ENCODE results near the gene FCRL3. TPM values are rescaled to one million over a fixed set of nuclear protein-coding genes. Genes with fewer than 3 reads are reported as not detected.
"Not testable (repeated sequence)": the region's sequence is repeated elsewhere in the genome, so short reads cannot be mapped to it uniquely, and the experiment has no call there.

Gene FCRL3, protein sequence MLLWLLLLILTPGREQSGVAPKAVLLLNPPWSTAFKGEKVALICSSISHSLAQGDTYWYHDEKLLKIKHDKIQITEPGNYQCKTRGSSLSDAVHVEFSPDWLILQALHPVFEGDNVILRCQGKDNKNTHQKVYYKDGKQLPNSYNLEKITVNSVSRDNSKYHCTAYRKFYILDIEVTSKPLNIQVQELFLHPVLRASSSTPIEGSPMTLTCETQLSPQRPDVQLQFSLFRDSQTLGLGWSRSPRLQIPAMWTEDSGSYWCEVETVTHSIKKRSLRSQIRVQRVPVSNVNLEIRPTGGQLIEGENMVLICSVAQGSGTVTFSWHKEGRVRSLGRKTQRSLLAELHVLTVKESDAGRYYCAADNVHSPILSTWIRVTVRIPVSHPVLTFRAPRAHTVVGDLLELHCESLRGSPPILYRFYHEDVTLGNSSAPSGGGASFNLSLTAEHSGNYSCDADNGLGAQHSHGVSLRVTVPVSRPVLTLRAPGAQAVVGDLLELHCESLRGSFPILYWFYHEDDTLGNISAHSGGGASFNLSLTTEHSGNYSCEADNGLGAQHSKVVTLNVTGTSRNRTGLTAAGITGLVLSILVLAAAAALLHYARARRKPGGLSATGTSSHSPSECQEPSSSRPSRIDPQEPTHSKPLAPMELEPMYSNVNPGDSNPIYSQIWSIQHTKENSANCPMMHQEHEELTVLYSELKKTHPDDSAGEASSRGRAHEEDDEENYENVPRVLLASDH
- not detected in 2 replicates for total RNA-seq (2014; rRNA removed; shearing (Covaris generic))

DNA sequence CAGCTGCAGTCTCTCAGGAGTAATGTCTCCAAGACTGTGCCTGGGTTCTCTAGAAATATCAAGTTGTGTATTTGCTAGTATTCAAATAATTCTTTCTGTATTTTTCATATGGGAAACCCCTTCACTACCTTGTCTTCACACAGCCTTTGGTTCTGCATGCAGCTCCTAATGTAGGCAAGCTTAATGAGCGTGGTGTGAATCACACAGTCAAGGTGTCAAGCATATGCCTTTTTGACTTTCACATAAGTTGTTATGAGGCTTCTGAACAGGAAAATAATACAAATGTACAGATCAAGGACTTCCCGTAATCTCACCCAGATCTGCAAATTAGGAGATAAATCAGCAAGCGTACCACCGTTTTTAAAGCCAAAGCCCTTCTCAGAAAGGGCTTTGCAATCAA is at the start of gene FCRL3:
TSS of gene FCRL3 (minus strand) at position 38 of the 400 bp plus-strand sequence. CDS start 280 bp downstream, outside the sequence.
- 0 out of 2 replicates have a peak, but pooled peaks cover 3% of the 10 kb centered on the region for H3K27me3 ChIP-seq (replicated peaks)
- no peaks in the 10 kb centered on the region for H3K36me3 ChIP-seq
- H3K4me1 ChIP-seq (replicated peaks) = no peaks in the 10 kb centered on the region
- no peaks in the 10 kb centered on the region for H3K9me3 ChIP-seq (replicated peaks)
- no peak for DNase-seq (ENCODE audit: low read depth in 1 of 2, low spot score in 2 of 2)
- H3K27ac ChIP-seq = no peak within 1 kb of the TSS
- no peak within 1 kb of the TSS for H3K4me3 ChIP-seq

GRCh38 chr1:157748262-157748817 is 47.8 kb upstream of the FCRL3 start:
- no peak for DNase-seq (ENCODE audit: low read depth in 1 of 2, low spot score in 2 of 2)
- Histone ChIP-seq H3K9me3 (replicated peaks) (no peaks in the 10 kb centered on the region), H3K4me3 (no peak overlapping the region), H3K4me1 (replicated peaks) (no peaks in the 10 kb centered on the region), H3K27me3 (replicated peaks) (no peaks in the 10 kb centered on the region), H3K36me3 (no peaks in the 10 kb centered on the region), H3K27ac (no peak overlapping the region)

DNA sequence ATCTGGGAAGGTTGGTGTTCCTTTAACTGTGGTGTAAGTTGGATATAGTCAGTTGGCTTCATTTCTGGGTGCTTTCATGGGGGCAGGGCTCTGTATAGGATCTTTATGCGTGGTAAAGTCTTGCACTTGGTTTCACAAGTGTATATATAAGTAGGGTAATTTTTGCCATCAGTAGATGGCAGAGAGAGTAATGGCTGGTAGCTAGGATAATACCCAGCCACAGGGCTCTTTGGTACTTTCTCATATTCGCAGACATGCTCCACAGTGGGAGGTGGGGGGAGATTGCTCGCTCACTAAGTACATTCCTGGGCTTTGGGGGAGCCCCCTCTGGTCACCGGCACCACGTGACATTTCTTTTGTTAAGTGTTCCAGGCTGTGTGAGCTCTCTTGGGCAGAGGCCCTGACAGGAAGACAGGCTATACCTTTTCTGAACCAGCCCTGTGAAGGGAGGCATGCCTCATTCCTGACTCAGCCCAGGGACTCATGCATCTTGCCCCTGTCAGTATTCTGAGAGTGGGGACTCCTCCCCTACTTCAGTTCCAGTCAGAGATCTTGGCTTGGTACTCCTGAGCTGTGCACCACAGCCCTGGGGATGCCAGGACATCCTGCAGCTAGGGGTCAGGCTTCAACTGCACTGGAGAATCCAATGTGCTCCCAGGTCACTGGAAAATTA is 38.8 kb upstream of the FCRL3 start:
- DNase-seq (ENCODE audit: low read depth in 1 of 2, low spot score in 2 of 2) = no peak
- H3K27me3 ChIP-seq (replicated peaks) = no peaks in the 10 kb centered on the region
- H3K4me3 ChIP-seq = no peak overlapping the region
- H3K9me3 ChIP-seq (replicated peaks) = no peaks in the 10 kb centered on the region
- H3K27ac ChIP-seq = no peak overlapping the region
- H3K4me1 ChIP-seq (replicated peaks) = no peaks in the 10 kb centered on the region
- H3K36me3 ChIP-seq = no peaks in the 10 kb centered on the region

- DNase-seq (ENCODE audit: low read depth in 1 of 2, low spot score in 2 of 2); H3K4me1 ChIP-seq (replicated peaks); H3K4me3 ChIP-seq; H3K36me3 ChIP-seq; H3K27me3 ChIP-seq (replicated peaks); H3K27ac ChIP-seq; H3K9me3 ChIP-seq (replicated peaks): not testable (repeated sequence)
Observed at GRCh38 chr1:157735991-157736390, 35.4 kb upstream of the FCRL3 start.

- H3K27me3 ChIP-seq (replicated peaks) = no peaks in the 10 kb centered on the region
- no peaks in the 10 kb centered on the region for H3K9me3 ChIP-seq (replicated peaks)
- H3K4me1 ChIP-seq (replicated peaks) = no peaks in the 10 kb centered on the region
- no peaks in the 10 kb centered on the region for H3K36me3 ChIP-seq
- DNase-seq (ENCODE audit: low read depth in 1 of 2, low spot score in 2 of 2) = no peak
- H3K27ac ChIP-seq = no peak overlapping the region
- no peak overlapping the region for H3K4me3 ChIP-seq
Observed at GRCh38 chr1:157734321-157734720, 33.8 kb upstream of the FCRL3 start.

DNA sequence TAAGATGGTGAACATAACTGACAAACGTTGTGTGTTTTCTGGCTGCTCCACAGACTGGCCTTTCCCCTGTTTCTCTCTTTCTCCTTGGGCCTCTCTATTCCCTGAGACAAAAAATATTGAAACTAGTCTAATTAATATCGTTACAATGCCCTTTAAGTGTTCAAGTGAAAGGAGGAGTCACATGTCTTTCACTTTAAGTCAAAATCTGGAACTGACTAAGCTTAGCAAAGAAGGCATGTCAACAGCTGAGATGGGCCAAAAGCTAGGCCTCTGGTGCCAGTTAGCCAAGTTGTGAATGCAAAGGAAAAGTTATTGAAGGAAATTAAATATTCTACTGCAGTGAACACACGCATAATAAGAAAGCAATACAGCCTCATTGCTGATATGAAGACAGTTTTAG is 32.2 kb upstream of the FCRL3 start:
- DNase-seq (ENCODE audit: low read depth in 1 of 2, low spot score in 2 of 2) = no peak
- Histone ChIP-seq H3K9me3 (replicated peaks) (no peaks in the 10 kb centered on the region), H3K4me1 (replicated peaks) (no peaks in the 10 kb centered on the region), H3K27ac (no peak overlapping the region), H3K36me3 (no peaks in the 10 kb centered on the region), H3K4me3 (no peak overlapping the region), H3K27me3 (replicated peaks) (no peaks in the 10 kb centered on the region)

GRCh38 chr1:157725221-157725577 is 24.6 kb upstream of the FCRL3 start:
- Histone ChIP-seq H3K27me3 (replicated peaks) (no peaks in the 10 kb centered on the region), H3K4me1 (replicated peaks) (no peaks in the 10 kb centered on the region), H3K9me3 (replicated peaks) (no peaks in the 10 kb centered on the region), H3K4me3 (no peak overlapping the region), H3K36me3 (no peaks in the 10 kb centered on the region), H3K27ac (no peak overlapping the region)
- no peak for DNase-seq (ENCODE audit: low read depth in 1 of 2, low spot score in 2 of 2)

GRCh38 chr1:157724537-157725220 is 24.1 kb upstream of the FCRL3 start:
- Histone ChIP-seq H3K27me3 (replicated peaks) (no peaks in the 10 kb centered on the region), H3K36me3 (no peaks in the 10 kb centered on the region)
- DNase-seq (ENCODE audit: low read depth in 1 of 2, low spot score in 2 of 2) = no peak

GRCh38 chr1:157723157-157723556 is 22.6 kb upstream of the FCRL3 start:
- Histone ChIP-seq H3K27ac (no peak overlapping the region), H3K27me3 (replicated peaks) (no peaks in the 10 kb centered on the region)

More at GRCh38 chr1:157724537-157725220, 24.1 kb upstream of the FCRL3 start:
- Histone ChIP-seq H3K4me1 (replicated peaks) (no peaks in the 10 kb centered on the region), H3K9me3 (replicated peaks) (no peaks in the 10 kb centered on the region), H3K27ac (no peak overlapping the region), H3K4me3 (no peak overlapping the region)

DNA sequence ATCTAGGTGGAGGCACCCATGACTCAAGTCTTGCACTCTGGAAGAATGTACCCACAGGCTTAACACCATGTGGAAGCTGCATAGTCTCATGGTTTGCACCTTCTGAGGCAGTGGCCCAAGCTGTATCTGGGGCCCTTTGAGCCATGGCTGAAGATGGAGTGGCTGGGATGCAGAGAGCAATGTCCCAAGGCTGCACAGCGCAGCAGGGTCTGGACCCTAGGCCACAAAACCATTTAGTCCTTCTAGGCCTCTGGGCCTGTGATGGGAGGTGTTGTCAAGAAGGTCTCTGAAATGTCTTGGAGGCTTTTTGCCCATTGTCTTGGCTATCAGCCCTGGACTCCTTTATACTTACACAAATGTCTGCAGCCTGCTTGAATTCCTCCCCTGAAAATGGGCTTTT is 21.4 kb upstream of the FCRL3 start:
- Histone ChIP-seq H3K9me3 (replicated peaks) (no peaks in the 10 kb centered on the region), H3K36me3 (no peaks in the 10 kb centered on the region), H3K27ac (no peak overlapping the region), H3K4me3 (no peak overlapping the region), H3K27me3 (replicated peaks) (no peaks in the 10 kb centered on the region), H3K4me1 (replicated peaks) (no peaks in the 10 kb centered on the region)
- DNase-seq (ENCODE audit: low read depth in 1 of 2, low spot score in 2 of 2) = no peak

More at GRCh38 chr1:157723157-157723556, 22.6 kb upstream of the FCRL3 start:
- H3K9me3 ChIP-seq (replicated peaks) = no peaks in the 10 kb centered on the region
- no peaks in the 10 kb centered on the region for H3K36me3 ChIP-seq
- no peaks in the 10 kb centered on the region for H3K4me1 ChIP-seq (replicated peaks)
- no peak overlapping the region for H3K4me3 ChIP-seq
- DNase-seq (ENCODE audit: low read depth in 1 of 2, low spot score in 2 of 2) = no peak

GRCh38 chr1:157715736-157716135 is 15.2 kb upstream of the FCRL3 start:
- no peak for DNase-seq (ENCODE audit: low read depth in 1 of 2, low spot score in 2 of 2)
- no peaks in the 10 kb centered on the region for H3K27me3 ChIP-seq (replicated peaks)
- no peaks in the 10 kb centered on the region for H3K36me3 ChIP-seq
- H3K4me1 ChIP-seq (replicated peaks) = no peaks in the 10 kb centered on the region
- no peak overlapping the region for H3K4me3 ChIP-seq
- no peaks in the 10 kb centered on the region for H3K9me3 ChIP-seq (replicated peaks)
- no peak overlapping the region for H3K27ac ChIP-seq

GRCh38 chr1:157711802-157712201 is 11.2 kb upstream of the FCRL3 start:
- H3K4me1 ChIP-seq (replicated peaks) = no peaks in the 10 kb centered on the region
- H3K9me3 ChIP-seq (replicated peaks) = no peaks in the 10 kb centered on the region
- H3K4me3 ChIP-seq = no peak overlapping the region
- H3K27ac ChIP-seq = no peak overlapping the region
- no peaks in the 10 kb centered on the region for H3K36me3 ChIP-seq
- no peak for DNase-seq (ENCODE audit: low read depth in 1 of 2, low spot score in 2 of 2)
- no peaks in the 10 kb centered on the region for H3K27me3 ChIP-seq (replicated peaks)

GRCh38 chr1:157704878-157705277 is 4.3 kb upstream of the FCRL3 start:
- Histone ChIP-seq H3K27ac (no peak overlapping the region), H3K27me3 (replicated peaks) (no peaks in the 10 kb centered on the region), H3K4me3 (no peak overlapping the region), H3K9me3 (replicated peaks) (no peaks in the 10 kb centered on the region), H3K4me1 (replicated peaks) (no peaks in the 10 kb centered on the region), H3K36me3 (no peaks in the 10 kb centered on the region)
- no peak for DNase-seq (ENCODE audit: low read depth in 1 of 2, low spot score in 2 of 2)
